ENCODE results near the gene FBXO17. TPM values are rescaled to one million over a fixed set of nuclear protein-coding genes. Genes with fewer than 3 reads are reported as not detected.
A peak's percentile ranks its signal among the peaks of the same experiment; 100 is the strongest.

Gene FBXO17
- total RNA-seq, 1 experiment from 2014 or later = 8.1 TPM

- no TSS peak for BruUV-seq (replicated peaks)
- intact Hi-C loops (cut with micrococcal nuclease; ENCODE audit: unreplicated experiment) = loop anchor here (5.0 kb wide), 1 partner anchor 434 kb away; no protein-coding TSS in a partner anchor
- H4K20me1 ChIP-seq (ENCODE audit: insufficient read depth) = no peaks in the 10 kb centered on the region
- no peaks in the 10 kb centered on the region for H3K9me2 ChIP-seq (ENCODE audit: insufficient read depth)
- no peak overlapping the region for H3K4me3 ChIP-seq
- H3K79me2 ChIP-seq (ENCODE audit: low read depth) = no peaks in the 10 kb centered on the region
- TF ChIP-seq EZH2 (IDR thresholded peaks at IDR 0.05; ENCODE audit: low read depth) = no peak
- TF ChIP-seq, protein P1, sequence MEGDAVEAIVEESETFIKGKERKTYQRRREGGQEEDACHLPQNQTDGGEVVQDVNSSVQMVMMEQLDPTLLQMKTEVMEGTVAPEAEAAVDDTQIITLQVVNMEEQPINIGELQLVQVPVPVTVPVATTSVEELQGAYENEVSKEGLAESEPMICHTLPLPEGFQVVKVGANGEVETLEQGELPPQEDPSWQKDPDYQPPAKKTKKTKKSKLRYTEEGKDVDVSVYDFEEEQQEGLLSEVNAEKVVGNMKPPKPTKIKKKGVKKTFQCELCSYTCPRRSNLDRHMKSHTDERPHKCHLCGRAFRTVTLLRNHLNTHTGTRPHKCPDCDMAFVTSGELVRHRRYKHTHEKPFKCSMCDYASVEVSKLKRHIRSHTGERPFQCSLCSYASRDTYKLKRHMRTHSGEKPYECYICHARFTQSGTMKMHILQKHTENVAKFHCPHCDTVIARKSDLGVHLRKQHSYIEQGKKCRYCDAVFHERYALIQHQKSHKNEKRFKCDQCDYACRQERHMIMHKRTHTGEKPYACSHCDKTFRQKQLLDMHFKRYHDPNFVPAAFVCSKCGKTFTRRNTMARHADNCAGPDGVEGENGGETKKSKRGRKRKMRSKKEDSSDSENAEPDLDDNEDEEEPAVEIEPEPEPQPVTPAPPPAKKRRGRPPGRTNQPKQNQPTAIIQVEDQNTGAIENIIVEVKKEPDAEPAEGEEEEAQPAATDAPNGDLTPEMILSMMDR (conservative IDR thresholded peaks at IDR 0.05) = no peak
- H3K27me3 ChIP-seq (ENCODE audit: insufficient read depth, low read depth) = no peaks in the 10 kb centered on the region
- no peak for DNase-seq
- H3K27ac ChIP-seq = no peak overlapping the region
- H3K4me1 ChIP-seq (replicated peaks; ENCODE audit: insufficient read depth) = no peaks in the 10 kb centered on the region
- no peak overlapping the region for H3K4me2 ChIP-seq
- ChIA-PET POLR2A (ENCODE audit: unreplicated experiment) (no interaction called here), CTCF (no interaction called here)
- no peak overlapping the region for H2AFZ ChIP-seq
- no peaks in the 10 kb centered on the region for H3K9me3 ChIP-seq (ENCODE audit: insufficient read depth, low read depth)
- H3F3A ChIP-seq (ENCODE audit: insufficient read depth, low read depth) = peaks cover 8% of the 10 kb centered on the region
- no peaks in the 10 kb centered on the region for H3K36me3 ChIP-seq (ENCODE audit: low read depth)
Observed at GRCh38 chr19:38951187-38951586, 24.4 kb downstream of the FBXO17 start.

DNA sequence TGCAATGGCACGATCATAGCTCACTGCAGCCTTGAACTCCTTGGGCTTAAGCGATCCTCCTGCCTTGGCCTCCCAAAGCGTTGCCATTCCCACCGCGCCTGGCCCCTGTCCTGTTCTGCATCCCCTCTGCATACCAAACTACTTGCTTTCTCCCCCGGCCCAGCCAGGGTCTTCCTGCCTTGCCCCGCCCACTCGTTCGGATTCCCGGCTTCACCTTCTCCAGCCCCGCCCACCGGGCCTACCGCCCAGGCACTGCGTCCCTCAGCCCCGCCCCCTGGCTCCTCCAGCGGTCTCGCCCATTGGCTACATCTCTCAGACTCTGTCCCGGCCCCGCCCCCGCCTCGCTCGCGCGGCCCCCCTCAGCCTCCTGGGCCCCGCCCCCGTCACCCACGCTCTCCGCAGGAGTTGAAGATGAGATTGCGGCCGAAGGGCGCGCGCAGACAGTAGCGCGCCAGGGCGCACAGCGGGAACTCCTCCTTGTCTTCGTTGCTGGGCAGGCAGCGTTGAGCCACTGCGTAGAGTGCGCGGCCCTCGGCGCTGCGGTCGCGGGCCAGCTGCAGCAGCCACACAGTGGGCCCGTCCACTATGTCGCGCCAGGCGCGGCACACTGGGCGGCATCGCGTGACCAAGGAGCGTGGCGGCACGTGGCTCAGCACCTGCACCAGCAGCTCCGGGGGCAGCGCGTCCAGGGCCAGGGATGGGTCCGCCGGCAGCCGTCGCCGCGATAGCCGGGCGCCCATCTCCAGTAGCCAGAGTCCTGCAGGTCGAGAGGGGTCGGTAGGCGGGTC, 25.8 kb downstream of the FBXO17 start:
- no peak for TF ChIP-seq EZH2 (IDR thresholded peaks at IDR 0.05; ENCODE audit: low read depth)
- TF ChIP-seq, protein P1 (conservative IDR thresholded peaks at IDR 0.05) = no peak
- intact Hi-C loops (cut with micrococcal nuclease; ENCODE audit: unreplicated experiment) = loop anchor here (5.0 kb wide), 1 partner anchor 432 kb away; no protein-coding TSS in a partner anchor
- DNase-seq = peak; percentile 64 to 91
- Histone ChIP-seq H3K27ac (no peak overlapping the region), H3K9me3 (ENCODE audit: insufficient read depth, low read depth) (no peaks in the 10 kb centered on the region), H3K79me2 (ENCODE audit: low read depth) (no peaks in the 10 kb centered on the region), H3K4me1 (replicated peaks; ENCODE audit: insufficient read depth) (no peaks in the 10 kb centered on the region), H3K4me2 (peak overlapping the region; percentile 73), H2AFZ (no peak overlapping the region), H3K36me3 (ENCODE audit: low read depth) (no peaks in the 10 kb centered on the region), H3F3A (ENCODE audit: insufficient read depth, low read depth) (peaks cover 8% of the 10 kb centered on the region), H3K27me3 (ENCODE audit: insufficient read depth, low read depth) (no peaks in the 10 kb centered on the region), H3K9me2 (ENCODE audit: insufficient read depth) (no peaks in the 10 kb centered on the region), H3K4me3 (peak overlapping the region; percentile 50; the same call in 1 of the 2 replicates), H4K20me1 (ENCODE audit: insufficient read depth) (no peaks in the 10 kb centered on the region)
- POLR2A ChIA-PET (ENCODE audit: unreplicated experiment) = no interaction called here
- CTCF ChIA-PET = no interaction called here
- BruUV-seq (replicated peaks) = no TSS peak

DNA sequence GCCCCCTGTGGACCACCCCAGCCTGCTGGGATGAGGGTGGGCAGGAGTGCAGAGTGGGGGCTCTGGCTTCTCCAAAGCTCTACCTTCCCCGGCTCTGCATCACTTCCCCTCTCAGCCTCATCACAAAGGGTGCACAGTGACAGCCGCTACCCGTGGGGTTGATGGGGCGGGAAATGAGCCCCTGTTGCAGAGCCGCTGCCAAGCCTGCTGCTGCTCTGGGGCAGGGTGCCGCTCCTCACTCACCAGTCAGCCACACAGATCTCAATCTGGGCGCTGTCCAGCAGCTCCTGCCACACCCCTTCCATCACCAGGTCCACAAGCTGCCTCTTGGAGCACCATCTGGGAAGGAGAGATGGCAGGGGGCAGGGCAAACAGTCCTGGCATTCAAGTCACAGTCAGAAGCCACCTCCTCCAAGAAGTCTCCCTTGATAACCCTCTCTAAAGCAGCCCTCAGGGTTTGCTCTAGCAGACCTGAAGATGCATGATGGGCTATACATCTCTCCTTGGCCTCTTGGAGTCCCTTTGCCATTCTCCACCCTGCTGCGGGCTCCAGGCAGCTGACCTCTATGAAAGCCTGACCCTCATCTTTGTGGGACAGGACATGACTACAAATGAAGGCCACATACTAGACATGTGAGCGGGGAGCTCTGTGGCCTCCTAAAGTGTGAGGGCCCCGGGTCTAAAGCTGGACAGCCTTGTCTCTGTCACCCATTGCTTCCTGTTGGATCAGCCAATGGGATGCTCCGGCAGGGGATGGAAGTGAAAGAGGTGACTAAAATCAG, 29.1 kb downstream of the FBXO17 start:
- peaks cover 8% of the 10 kb centered on the region for H3F3A ChIP-seq (ENCODE audit: insufficient read depth, low read depth)
- H3K79me2 ChIP-seq (ENCODE audit: low read depth) = no peaks in the 10 kb centered on the region
- H2AFZ ChIP-seq = no peak overlapping the region
- no TSS peak for BruUV-seq (replicated peaks)
- H3K4me1 ChIP-seq (replicated peaks; ENCODE audit: insufficient read depth) = no peaks in the 10 kb centered on the region
- no peaks in the 10 kb centered on the region for H3K9me3 ChIP-seq (ENCODE audit: insufficient read depth, low read depth)
- no peak for DNase-seq
- H3K36me3 ChIP-seq (ENCODE audit: low read depth) = no peaks in the 10 kb centered on the region
- ChIA-PET CTCF (no interaction called here), POLR2A (ENCODE audit: unreplicated experiment) (no interaction called here)
- no peaks in the 10 kb centered on the region for H3K27me3 ChIP-seq (ENCODE audit: insufficient read depth, low read depth)
- no peak overlapping the region for H3K4me3 ChIP-seq
- no peaks in the 10 kb centered on the region for H3K9me2 ChIP-seq (ENCODE audit: insufficient read depth)
- TF ChIP-seq, protein P1 (conservative IDR thresholded peaks at IDR 0.05) = no peak
- TF ChIP-seq EZH2 (IDR thresholded peaks at IDR 0.05; ENCODE audit: low read depth) = no peak
- H3K4me2 ChIP-seq = no peak overlapping the region
- H4K20me1 ChIP-seq (ENCODE audit: insufficient read depth) = no peaks in the 10 kb centered on the region
- intact Hi-C loops (cut with micrococcal nuclease; ENCODE audit: unreplicated experiment) = no loop called here
- no peak overlapping the region for H3K27ac ChIP-seq
